HG03469 (cell line): Measurements from ENCODE around the gene BCL11A.

ENCODE experiments used
- ATAC-seq: cut with Tn5 transposase; IDR thresholded peaks from one replicate; pipeline ENCODE4 v1.9.1; 2021; ENCODE audit warnings: mild to moderate bottlenecking, moderate library complexity, moderate number of reproducible peaks; ENCODE audit not compliant: unreplicated experiment

Gene BCL11A

GRCh38 chr2:60413069-60413813, 140.2 kb downstream of the BCL11A start:
- ATAC-seq = no peak

- no peak for ATAC-seq
Observed at GRCh38 chr2:60412620-60413019, 140.8 kb downstream of the BCL11A start.

- no peak for ATAC-seq
Observed at GRCh38 chr2:60412027-60412426, 141.4 kb downstream of the BCL11A start.

- no peak for ATAC-seq
Observed at GRCh38 chr2:60411295-60411694, 142.2 kb downstream of the BCL11A start.

GRCh38 chr2:60410456-60411146, 142.9 kb downstream of the BCL11A start:
- no peak for ATAC-seq

GRCh38 chr2:60409531-60409871, 144.0 kb downstream of the BCL11A start:
- ATAC-seq = no peak

- ATAC-seq = no peak
Observed at GRCh38 chr2:60408811-60409530, 144.5 kb downstream of the BCL11A start.

- no peak for ATAC-seq
Observed at GRCh38 chr2:60408207-60408606, 145.2 kb downstream of the BCL11A start.

GRCh38 chr2:60407398-60407797, 146.1 kb downstream of the BCL11A start:
- ATAC-seq = no peak

- ATAC-seq = no peak
Observed at GRCh38 chr2:60406192-60406591, 147.3 kb downstream of the BCL11A start.

- ATAC-seq = no peak
Observed at GRCh38 chr2:60405271-60405919, 148.1 kb downstream of the BCL11A start.
